Natural killer cell treated with Interleukin-12 subunit alpha and Interleukin-12 subunit beta and Interleukin-15 and Interleukin-18, amount 100 ng/mL, for 72 hours (primary cell): ENCODE results near the gene NOL9. TPM values are rescaled to one million over a fixed set of nuclear protein-coding genes. Genes with fewer than 3 reads are reported as not detected.

Experiments used
- ATAC-seq, 2 donors: fragments of 150-1000 bp; cut with Tn5 transposase in 1 of 2; sonication (Bioruptor Pico), chemical (Tn5 transposase) in 1 of 2; 2 replicates each; pipeline ENCODE4 v1.10.0; 2021
- DNase-seq: peaks from one replicate; pipeline ENCODE4 v3.0.0; 2022; ENCODE audit warnings: low spot score
- H3K27ac Mint-ChIP-seq, 2 donors: 1 replicate in 1 of 2; 2 replicates in 1 of 2; pipeline ENCODE4 v1.8.0; 2022; ENCODE audit warnings: mixed read lengths in 2 of 2, mild to moderate bottlenecking in 1 of 2, moderate library complexity in 1 of 2
- H3K27me3 Mint-ChIP-seq, 2 donors: 1 replicate in 1 of 2; 2 replicates in 1 of 2; pipeline ENCODE4 v1.8.0; 2022; ENCODE audit warnings: mixed read lengths in 2 of 2
- H3K36me3 Mint-ChIP-seq: one replicate; pipeline ENCODE4 v1.8.0; 2022; ENCODE audit warnings: mixed read lengths
- H3K4me1 Mint-ChIP-seq, 2 donors: 1 replicate in 1 of 2; 2 replicates in 1 of 2; pipeline ENCODE4 v1.8.0; 2022; ENCODE audit warnings: low read depth in 2 of 2, mixed read lengths in 2 of 2, mild to moderate bottlenecking in 1 of 2
- H3K4me3 Mint-ChIP-seq: one replicate; pipeline ENCODE4 v1.8.0; 2022; ENCODE audit warnings: mixed read lengths
- H3K9me3 Mint-ChIP-seq: 2 replicates; pipeline ENCODE4 v1.8.0; 2022; ENCODE audit warnings: mixed read lengths
- total RNA-seq, 2 donors: library from RNA; stranded (reverse); gene quantifications; one replicate each; pipeline ENCODE4 v1.2.3, GENCODE V29; 2022

NOL9 gene
- total RNA-seq, 2 donors from 2014 or later = 41.6 to 80.5 TPM

DNA sequence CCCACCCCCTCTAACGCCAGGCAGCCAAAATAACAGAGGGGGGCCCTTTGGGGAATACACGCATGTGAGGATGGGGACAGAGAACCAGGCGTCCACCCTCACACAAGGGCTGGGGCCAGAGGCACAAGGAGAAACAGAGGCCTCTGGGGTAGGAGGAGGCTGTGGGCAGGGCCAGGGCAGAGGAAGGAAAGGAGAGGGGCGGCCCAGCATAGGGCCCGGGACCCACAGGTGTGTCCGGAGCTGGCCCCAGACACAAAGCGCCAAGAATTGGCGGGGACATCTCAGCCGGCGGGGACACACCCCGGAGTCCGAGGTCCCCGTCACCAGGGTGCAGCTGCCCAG, 69.5 kb downstream of the NOL9 start:
- H3K4me1 Mint-ChIP-seq = peaks cover 0 to 7% of the 10 kb centered on the region in 2 donors
- ATAC-seq = no peak
- no peak overlapping the region for H3K27ac Mint-ChIP-seq

DNA sequence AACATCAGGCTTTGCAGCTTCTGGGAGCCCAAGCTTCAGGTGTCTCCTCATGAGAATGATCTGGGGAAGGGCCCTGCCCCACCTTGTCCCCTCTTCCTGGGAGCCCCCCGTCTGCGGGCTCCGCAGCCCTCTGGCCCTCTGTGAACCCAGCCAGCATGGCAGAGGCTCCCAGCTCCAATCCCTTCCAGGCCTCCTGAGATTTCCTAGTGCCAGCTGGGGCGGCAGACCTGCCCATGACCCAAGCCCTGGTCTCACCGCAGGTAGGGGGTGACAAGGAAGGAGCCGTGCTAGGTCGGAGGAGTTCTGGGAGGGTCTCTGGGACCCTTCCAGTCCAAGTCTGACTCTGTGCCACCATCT, 70.6 kb downstream of the NOL9 start:
- no peaks in the 10 kb centered on the region for H3K9me3 Mint-ChIP-seq
- DNase-seq = no peak
- peaks cover 19 to 33% of the 10 kb centered on the region in 2 donors for H3K27me3 Mint-ChIP-seq
- no peak overlapping the region for H3K27ac Mint-ChIP-seq
- H3K4me1 Mint-ChIP-seq = peaks cover 0 to 7% of the 10 kb centered on the region in 2 donors
- no peak overlapping the region for H3K4me3 Mint-ChIP-seq
- H3K36me3 Mint-ChIP-seq = no peaks in the 10 kb centered on the region
- no peak for ATAC-seq

More for the DNA sequence above, 69.5 kb downstream of the NOL9 start:
- no peak overlapping the region for H3K4me3 Mint-ChIP-seq
- DNase-seq = no peak
- H3K9me3 Mint-ChIP-seq = no peaks in the 10 kb centered on the region
- H3K27me3 Mint-ChIP-seq = peaks cover 19 to 31% of the 10 kb centered on the region in 2 donors
- H3K36me3 Mint-ChIP-seq = no peaks in the 10 kb centered on the region

DNA sequence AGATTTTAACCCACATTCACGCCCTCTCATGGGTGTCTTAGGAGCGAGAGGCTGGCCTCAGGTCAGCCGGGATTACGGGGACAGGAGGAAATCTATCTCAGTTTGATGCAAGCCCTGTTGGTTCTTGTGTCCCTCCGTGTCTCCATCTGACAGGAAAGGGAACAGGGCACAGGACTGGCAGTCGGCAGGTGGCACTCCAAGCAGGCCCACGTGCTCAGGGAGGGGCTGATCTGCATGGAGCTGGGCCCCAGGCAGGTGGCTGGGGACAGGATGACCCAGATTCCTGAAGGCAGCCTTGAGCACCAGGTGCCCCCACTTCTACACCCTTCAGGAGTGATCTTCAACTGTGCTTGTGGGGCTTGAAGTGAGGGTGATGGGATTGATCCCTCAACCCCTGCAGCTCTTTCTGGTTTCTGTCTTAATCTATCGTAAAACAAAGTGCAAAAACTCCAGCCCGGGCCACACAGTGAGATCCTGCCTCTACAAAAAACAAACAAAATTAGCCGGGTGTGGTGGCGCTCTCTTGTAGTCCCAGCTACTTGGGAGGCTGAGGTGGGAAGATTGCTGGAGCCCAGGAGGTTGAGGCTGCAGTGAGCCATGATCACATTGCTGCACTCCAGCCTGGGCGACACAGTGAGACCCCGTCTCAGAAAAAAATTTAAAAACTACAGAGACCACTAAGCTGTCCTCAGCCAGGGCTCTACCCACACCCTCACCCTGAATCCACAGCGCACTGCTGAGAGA, 71.1 kb downstream of the NOL9 start:
- DNase-seq = no peak

DNA sequence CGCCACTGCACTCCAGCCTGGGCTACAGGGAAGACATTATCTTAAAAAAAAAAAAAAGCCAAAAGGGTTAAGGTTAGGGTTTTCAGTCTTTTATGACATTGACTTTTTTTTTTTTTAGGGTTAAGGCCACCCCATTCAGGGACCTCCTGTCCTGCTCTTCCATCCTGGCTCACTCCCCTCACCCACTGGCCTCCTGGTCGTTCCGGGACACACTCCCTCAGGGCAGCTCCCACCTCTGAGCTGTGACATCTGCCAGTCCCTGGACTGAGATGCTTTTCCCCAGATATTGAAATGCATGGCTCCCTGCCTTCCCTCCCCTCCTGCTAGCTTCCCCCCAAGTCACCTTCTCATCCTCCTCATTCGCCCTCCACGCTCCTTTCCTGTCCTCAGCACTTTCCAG, 72.5 kb downstream of the NOL9 start:
- Mint-ChIP-seq H3K4me1 (peaks cover 0 to 7% of the 10 kb centered on the region in 2 donors), H3K27ac (no peak overlapping the region), H3K4me3 (no peak overlapping the region), H3K9me3 (no peaks in the 10 kb centered on the region), H3K27me3 (peaks cover 19 to 25% of the 10 kb centered on the region in 2 donors), H3K36me3 (no peaks in the 10 kb centered on the region)
- DNase-seq (no peak), ATAC-seq (no peak)

More for the DNA sequence above, 71.1 kb downstream of the NOL9 start:
- H3K36me3 Mint-ChIP-seq = no peaks in the 10 kb centered on the region
- no peak overlapping the region for H3K4me3 Mint-ChIP-seq
- ATAC-seq = no peak
- peaks cover 0 to 7% of the 10 kb centered on the region in 2 donors for H3K4me1 Mint-ChIP-seq
- no peaks in the 10 kb centered on the region for H3K9me3 Mint-ChIP-seq
- H3K27ac Mint-ChIP-seq = no peak overlapping the region
- H3K27me3 Mint-ChIP-seq = peaks cover 19 to 33% of the 10 kb centered on the region in 2 donors

DNA sequence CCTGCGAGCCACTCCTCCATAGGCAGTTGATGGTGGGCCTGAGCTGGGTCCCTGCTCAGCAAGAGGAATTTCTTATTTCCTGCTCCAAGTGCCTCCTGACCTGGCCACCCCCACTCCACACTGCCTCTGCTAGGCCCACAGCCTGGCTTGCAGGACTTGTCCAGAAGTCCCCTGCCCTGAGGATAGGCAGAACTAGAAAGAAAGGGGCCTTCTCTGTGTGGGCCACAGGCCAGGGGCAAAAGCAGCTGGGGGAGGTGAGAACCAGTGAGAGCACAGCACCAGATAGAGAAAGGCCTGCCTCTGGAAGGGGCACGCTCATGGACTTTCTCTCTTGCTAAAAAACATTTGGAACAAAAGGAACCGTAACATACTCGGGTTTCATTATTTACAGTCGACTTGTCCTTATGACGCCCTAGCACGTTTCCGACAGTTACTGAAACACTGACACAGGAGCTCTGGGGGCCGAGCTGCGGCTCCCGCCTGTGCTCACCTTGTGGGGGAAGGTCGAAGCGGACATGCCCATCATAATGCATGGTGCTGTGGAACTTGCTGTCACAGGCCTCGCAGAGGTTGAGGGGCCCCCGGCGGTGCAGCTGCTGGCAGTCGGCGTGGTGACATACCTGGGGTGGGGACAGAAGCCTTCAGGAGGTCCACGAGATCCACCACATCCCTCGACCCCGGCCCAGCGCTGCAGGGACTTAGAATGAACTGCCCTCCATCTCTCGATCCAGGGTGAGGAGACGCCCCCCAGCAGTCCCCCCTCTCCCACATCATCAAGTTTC, 77.1 kb downstream of the NOL9 start:
- H3K27me3 Mint-ChIP-seq = peaks cover 5 to 6% of the 10 kb centered on the region in 2 donors
- peaks cover 0 to 6% of the 10 kb centered on the region in 2 donors for H3K4me1 Mint-ChIP-seq
- H3K4me3 Mint-ChIP-seq = no peak overlapping the region
- ATAC-seq = no peak
- no peak for DNase-seq
- no peaks in the 10 kb centered on the region for H3K36me3 Mint-ChIP-seq
- H3K9me3 Mint-ChIP-seq = no peaks in the 10 kb centered on the region
- no peak overlapping the region for H3K27ac Mint-ChIP-seq

DNA sequence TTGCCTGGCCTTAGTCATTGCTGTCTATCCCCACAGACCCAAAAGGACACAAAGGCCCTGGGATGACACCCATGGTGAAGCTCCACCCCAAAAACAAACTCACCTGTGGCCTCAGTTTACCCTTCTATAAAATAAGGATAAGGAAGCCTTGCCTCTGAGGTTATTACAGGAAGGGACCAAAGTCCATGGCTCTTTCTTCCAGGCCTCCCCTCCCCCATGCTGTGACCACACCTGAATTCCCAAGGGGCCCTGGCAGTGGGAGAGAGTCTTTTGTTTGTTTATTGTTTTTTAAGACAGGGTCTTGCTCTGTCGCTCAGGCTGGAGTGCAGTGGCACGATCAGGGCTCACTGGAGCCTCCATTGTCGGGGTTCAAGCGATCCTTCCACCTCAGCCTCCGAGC, 77.8 kb downstream of the NOL9 start:
- H3K27me3 Mint-ChIP-seq = peaks cover 0 to 2% of the 10 kb centered on the region in 2 donors
- no peak overlapping the region for H3K27ac Mint-ChIP-seq

DNA sequence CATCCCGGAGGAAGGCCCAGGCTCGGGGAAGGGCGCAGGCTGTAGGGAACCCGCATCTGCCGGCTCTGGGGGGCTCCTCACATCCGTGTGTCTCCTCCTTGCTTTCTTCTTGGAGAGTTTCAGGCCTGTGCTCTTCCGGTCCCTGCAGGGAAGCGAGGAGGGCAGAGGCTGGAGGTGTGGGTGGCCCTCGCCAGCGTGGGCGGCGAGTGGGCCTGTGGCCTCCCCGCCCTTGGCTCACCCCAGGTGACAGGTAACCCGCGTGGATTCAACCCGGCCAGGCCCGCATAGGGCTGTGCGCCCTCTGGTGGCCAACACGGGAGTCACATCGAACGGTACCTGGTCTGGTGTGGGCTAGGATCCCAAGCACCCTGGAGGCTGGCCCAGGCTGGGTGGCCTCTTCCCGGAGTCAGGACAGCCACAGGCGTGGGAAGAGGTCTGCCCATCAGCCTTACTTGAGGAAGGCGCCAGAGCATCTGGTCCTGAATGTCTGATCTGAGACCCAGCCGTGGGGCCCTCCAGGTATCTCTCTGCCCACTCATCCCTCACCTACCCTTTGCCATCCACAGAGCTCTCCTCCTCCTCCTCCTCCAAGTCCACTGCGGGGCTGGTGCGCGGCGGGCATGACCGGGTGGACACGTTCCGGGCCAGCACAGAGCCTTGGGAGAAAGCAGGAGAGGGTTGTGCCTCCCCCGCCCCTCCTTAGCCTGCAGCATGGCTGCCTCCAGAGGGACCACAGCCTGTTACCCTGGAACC, 78.8 kb downstream of the NOL9 start:
- H3K27me3 Mint-ChIP-seq = peaks cover 0 to 2% of the 10 kb centered on the region in 2 donors

More for the DNA sequence above, 77.8 kb downstream of the NOL9 start:
- Mint-ChIP-seq H3K9me3 (no peaks in the 10 kb centered on the region), H3K4me1 (peaks cover 0 to 6% of the 10 kb centered on the region in 2 donors), H3K4me3 (no peak overlapping the region), H3K36me3 (no peaks in the 10 kb centered on the region)
- no peak for ATAC-seq
- DNase-seq = no peak

DNA sequence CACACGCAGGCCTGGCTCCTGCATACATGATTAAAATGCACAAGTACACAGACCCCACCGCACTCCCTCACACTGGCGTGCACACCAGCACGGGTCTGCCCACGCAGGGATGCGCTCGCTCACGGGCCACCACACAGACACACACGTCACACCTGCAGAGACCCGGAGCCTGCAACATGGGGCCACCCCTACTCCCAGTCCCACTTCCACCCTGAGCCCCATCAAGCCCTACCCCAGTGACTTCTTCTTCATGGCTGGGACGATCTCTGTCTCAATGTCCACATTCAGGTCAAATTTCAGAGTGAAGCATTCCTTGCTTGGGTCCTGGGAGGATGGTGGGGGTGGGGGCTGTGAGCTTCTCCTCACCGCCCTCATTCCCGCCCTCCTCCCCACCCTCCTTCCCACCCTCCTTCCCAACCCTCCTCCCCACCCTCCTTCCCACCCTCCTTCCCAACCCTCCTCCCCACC, 79.5 kb downstream of the NOL9 start:
- DNase-seq = no peak
- Mint-ChIP-seq H3K27me3 (peaks cover 0 to 2% of the 10 kb centered on the region in 2 donors), H3K27ac (no peak overlapping the region), H3K4me1 (peaks cover 0 to 6% of the 10 kb centered on the region in 2 donors), H3K36me3 (no peaks in the 10 kb centered on the region), H3K9me3 (no peaks in the 10 kb centered on the region), H3K4me3 (no peak overlapping the region)
- no peak for ATAC-seq

More for the DNA sequence above, 78.8 kb downstream of the NOL9 start:
- Mint-ChIP-seq H3K36me3 (no peaks in the 10 kb centered on the region), H3K4me1 (peaks cover 0 to 6% of the 10 kb centered on the region in 2 donors), H3K4me3 (no peak overlapping the region), H3K9me3 (no peaks in the 10 kb centered on the region), H3K27ac (no peak overlapping the region)
- ATAC-seq (peak; percentile 76 to 87), DNase-seq (peak; percentile 82)

DNA sequence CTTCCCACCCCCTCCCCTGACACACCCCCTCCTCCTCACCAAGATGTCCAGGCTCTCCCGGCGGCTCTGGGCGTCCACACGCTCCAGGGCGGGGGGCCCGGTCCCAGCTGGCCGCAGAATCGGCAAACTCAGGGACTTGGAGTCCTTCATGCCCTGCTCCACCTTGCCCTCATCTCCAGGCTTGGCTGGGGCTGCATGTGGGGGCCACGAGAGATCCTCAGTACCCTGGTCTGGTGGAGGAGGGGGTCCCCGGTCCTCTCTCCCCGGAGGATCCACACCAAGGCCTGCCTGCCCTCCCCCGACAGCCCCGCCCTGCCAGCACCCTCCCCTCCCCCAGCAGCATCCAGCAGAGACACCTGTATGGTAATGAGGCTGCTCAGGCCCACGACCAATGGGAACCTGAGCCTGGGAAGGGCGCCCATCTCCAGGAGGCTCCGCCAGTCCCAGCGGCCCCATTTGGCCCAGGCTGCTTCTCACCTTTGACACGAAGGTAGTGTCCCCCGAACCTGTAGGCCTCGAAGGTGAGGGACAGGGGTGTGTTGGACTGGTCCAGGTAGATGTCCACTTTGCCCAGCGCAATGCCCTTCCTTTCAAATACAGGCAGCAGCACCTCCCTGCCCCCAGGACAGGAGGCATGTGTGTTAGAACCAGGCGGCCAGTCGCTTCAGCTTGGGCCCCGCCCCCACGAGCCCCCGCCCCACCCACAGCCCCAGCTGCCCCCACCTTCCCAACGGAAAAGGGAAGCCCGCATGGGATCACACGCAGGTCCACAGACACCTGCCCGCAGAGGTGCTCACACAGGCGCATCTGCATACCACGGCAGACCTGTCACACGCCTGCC, 80.1 kb downstream of the NOL9 start:
- Mint-ChIP-seq H3K36me3 (no peaks in the 10 kb centered on the region), H3K4me1 (peaks cover 0 to 6% of the 10 kb centered on the region in 2 donors), H3K9me3 (no peaks in the 10 kb centered on the region), H3K4me3 (no peak overlapping the region), H3K27me3 (peaks cover 0 to 2% of the 10 kb centered on the region in 2 donors), H3K27ac (no peak overlapping the region)
- ATAC-seq (no peak), DNase-seq (no peak)

DNA sequence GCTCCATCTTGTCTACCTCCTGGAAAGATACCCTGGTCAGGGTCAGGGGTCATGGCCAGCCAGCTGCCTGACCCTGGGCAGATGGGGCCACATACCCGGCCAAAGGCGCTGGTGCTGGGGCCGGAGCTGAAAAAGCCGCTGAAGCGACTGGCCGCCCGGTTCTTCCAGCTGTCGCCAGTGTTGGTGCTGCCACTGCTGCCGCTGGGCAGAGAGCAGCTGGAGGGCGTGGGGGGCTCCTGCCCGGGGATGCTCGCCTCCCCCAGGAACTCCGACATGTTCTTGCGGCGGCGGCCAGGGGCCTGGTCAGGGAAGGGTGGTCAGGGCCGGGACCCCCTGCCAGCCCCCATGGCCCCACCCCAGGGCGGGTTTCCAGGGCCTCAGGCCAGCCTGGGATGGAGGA, 81.2 kb downstream of the NOL9 start:
- H3K4me1 Mint-ChIP-seq = peaks cover 0 to 6% of the 10 kb centered on the region in 2 donors
- DNase-seq (no peak), ATAC-seq (no peak)
- no peaks in the 10 kb centered on the region for H3K9me3 Mint-ChIP-seq
- H3K4me3 Mint-ChIP-seq = no peak overlapping the region
- H3K27me3 Mint-ChIP-seq = no peaks in the 10 kb centered on the region
- no peak overlapping the region for H3K27ac Mint-ChIP-seq
- no peaks in the 10 kb centered on the region for H3K36me3 Mint-ChIP-seq

DNA sequence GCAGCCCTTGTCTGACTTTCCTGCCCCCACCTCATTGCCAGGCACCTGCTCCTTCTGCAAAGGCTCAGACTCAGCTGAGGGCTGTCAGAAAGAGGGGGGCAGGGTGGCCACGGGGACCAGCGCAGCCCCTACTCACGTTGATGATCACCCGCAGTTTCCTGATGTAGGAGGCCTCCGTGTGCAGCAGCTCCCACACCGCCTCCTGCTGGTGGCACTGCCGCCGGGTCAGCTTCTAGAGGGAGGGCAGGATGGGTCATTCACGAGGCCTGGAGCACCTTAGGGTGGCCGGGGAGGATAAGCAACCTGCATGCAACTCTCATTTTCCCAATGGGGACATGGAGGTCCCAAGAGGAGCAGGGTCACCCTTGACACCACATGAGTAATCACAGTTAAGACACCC, 81.9 kb downstream of the NOL9 start:
- no peak overlapping the region for H3K4me3 Mint-ChIP-seq
- no peak for ATAC-seq
- H3K27ac Mint-ChIP-seq = no peak overlapping the region
- H3K4me1 Mint-ChIP-seq = peaks cover 0 to 9% of the 10 kb centered on the region in 2 donors
- H3K27me3 Mint-ChIP-seq = no peaks in the 10 kb centered on the region
- no peak for DNase-seq
- H3K9me3 Mint-ChIP-seq = no peaks in the 10 kb centered on the region
- H3K36me3 Mint-ChIP-seq = no peaks in the 10 kb centered on the region

DNA sequence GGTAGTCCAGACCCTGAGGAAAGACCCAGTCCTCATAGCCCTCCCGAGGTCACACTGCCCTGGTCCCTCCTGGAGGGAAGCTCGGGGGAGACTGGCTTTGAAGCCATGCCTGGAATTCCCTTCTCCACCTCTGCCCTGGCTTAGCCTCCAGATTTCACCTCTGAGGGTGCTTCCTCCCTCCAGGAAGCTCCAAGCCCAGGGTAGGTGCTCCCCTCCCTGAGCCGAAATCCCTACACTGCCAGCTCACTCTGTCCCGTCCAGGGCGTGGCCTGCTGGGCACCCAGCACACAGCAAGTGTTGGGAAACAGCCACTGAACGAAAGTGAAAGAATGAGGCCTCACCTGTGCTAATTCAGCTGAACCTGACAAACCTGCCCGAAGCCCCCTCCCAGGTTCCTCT, 82.3 kb downstream of the NOL9 start:
- ATAC-seq (no peak), DNase-seq (no peak)
- Mint-ChIP-seq H3K36me3 (no peaks in the 10 kb centered on the region), H3K27me3 (no peaks in the 10 kb centered on the region), H3K27ac (no peak overlapping the region), H3K9me3 (no peaks in the 10 kb centered on the region), H3K4me1 (peaks cover 0 to 9% of the 10 kb centered on the region in 2 donors), H3K4me3 (no peak overlapping the region)
